Renal cortical epithelial cell (primary cell): ENCODE results near the gene KLF6. TPM values are rescaled to one million over a fixed set of nuclear protein-coding genes. Genes with fewer than 3 reads are reported as not detected.

ENCODE experiments used
- DNase-seq: peaks from one replicate; pipeline ENCODE4 v3.0.0-alpha.2; 2011; ENCODE audit warnings: low read depth
- total RNA-seq: library from RNA; depleted of rRNA; stranded (reverse); fragments of >200 nt; gene quantifications from 2 replicates; pipeline ENCODE4 v1.2.3, GENCODE V29; 2014

The KLF6 gene
- total RNA-seq, 1 donor from 2014 or later: 126 TPM

DNA sequence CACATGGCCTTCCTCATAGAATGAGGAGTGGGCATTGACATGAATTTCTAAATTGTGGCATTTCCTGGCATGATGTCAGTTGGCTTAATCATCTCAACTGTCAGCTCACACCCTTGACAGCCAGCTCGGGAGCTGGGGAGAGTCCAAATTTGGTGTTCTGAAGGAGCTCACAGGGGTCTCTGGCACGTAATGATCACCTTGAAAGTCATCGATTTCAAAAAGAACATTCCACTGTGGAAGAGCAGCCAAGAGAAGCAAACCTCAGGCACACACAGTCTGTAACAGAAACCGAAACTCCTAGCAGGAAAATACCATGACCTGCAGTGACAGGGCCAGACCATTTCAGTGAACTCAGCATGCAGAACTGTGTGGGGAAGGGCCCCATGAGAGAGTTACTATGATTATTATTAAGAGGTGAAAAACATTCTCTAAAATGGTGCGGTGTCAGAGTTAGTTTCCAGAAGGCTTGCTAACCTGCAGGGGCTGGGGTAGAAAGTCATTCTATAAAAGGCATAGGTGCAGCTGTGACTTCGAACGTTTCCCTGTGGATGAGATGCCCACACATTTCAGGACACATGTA, 26.4 kb upstream of the KLF6 start:
- peak; percentile 98 for DNase-seq

DNA sequence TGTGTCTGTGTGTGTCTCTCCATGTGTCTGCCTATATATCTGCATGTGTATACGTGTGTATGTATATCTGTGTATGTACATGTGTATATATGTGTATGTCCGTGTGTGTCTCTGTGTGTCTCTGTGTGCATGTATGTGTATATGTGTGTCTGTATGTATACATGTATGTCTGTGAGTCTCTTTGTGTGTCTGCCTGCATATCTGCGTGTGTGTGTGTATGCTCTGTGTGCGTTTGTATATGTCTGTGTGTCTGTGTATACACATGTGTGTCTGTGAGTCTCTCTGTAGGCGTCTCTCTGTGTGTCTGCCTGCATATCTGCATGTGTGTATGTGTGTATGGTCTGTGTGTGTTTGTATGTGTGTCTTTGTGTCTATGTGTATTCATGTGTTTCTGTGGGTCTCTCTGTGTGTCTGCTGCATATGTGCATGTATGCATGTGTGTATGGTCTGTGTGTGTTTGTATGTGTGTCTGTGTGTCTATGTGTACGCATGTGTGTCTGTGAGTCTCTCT, 23.7 kb upstream of the KLF6 start:
- DNase-seq: no peak

DNA sequence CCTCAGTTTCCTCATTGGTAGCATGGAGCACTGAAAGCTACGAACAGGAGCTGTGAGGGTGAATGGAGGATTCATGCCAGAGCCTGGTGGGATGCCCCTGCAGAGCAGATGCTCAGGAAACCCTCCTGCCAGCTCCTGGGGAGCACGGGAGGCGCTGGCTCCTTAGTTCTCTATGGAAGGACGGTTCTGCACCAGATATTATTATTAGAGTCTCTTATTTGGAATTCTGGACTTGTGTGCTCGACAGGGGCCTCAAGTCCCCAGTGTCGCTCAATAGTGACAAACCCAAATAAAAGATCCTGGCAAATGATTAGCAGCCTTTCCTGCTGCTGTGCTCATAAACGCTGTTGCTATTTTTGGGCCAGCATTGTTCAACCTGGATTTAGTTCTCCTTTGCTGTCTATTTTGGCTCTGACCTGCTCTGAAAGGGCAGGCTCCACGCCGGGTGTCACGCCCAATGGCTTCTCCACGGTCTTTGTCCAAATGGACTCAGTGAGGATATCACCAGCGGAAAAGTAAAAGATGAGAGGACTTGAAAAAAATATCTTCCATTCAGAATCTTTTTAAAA, 23.0 kb upstream of the KLF6 start:
- no peak for DNase-seq

DNA sequence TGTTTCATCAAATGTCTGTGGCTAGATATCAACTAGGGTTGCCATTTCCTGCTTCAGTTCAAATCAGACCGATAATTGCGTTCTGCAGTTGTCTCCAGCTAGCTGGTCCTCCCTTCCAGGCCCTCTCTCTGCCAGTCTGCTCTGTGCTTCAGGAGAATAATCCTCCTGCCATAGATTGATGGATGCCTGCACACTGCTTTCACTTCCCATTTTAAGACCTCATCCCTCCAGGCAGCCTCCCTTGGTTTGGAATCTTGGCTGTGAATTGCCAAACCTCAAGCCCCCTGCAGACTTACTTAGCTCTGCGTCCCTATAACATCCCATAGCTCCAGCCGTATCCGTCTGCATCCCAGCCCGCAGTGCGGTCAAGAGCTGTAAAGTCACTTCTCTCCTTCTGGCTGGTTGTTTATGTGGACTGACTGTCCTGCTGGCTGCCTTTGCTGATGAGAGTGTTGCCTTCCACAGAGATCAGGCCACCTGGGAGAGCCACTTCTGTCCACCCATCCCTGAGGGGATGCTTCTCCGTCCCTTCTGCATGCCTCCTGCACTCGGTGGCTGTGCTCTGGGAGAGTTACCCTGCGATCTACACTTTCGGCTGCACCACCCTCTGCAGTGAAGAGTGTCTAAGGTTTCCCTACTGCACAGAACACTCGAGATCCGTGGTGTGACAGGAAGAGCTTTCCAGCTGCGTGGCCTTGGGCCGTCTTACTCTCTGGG, 22.4 kb upstream of the KLF6 start:
- no peak for DNase-seq

DNA sequence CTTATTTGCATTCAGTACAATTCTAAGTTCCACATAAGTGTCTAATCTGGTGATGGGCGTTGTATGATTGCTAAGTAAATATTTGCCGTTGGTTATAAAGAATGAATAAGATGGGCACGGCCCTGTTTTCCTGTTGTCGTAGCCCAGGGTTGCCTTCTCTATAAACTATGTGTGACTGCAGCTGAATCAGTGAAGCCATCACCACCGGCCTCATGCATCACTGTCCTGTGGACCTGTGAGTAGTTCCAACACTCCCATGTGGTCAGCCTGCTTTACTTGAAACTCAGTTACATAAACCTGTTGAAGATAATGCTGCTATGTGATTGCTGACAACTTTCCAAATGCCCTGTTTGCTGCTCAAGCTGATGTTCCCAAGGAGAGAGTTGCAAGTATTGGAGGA, 21.6 kb upstream of the KLF6 start:
- DNase-seq: peak; percentile 90

DNA sequence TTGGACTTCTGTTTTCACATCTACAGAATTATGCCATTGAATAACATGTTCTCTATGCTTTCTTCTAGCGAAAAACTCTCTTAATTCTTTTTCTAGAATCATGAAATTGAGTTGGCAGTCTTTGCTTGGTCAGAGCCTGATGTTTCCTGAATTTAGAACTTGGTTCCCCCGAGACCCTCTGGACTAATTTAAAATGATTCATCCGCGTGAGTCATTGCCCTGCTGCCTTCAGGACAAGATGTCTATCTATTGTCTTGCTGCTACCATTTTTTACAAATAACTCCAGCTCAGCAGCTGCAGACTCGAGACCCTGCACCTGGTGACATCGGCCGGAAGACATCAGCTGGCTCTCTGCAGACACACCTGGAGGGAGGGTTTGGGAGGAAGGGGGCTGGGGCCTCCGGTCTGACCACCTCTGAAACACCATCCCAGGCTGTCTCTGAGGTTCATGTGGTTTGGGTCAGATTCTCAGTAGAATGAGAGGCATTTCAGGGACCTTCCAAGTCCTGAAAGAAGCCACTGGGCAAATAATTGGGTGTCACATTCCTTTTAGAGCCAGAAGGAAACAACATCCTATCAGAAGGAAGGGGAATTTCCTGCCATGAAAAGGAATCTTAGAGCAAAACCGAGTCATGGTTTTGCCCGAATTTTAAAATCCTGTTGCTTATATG, 20.9 kb upstream of the KLF6 start:
- DNase-seq: peak; percentile 85

DNA sequence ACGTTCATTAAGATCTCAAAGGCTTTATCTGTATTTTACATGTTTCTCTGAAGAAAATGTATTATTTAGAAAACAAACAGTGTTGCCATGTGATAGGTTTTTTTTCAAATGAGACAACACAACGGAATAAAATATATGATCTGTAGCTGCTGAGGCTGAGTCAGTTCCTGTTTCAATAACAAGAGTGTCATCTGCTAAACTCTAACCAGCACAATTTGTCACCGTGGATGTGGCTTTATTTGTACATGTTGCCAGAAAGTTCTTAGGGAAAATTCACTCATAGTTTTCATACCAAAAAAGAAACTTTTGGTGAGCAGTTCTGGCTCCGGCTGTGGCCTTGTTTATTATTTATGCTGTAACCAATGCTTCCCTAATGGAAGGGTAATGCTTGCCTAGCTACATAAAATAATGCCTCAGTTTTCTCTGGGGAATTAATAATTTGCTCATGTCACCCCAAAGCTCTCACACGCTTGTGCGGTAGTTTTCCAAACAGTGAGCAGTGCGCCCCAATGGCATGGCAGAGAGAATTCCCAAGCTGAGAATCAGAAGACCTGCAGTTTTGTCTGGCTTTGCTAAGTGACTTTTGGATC, 20.3 kb upstream of the KLF6 start:
- peak; percentile 97 for DNase-seq

DNA sequence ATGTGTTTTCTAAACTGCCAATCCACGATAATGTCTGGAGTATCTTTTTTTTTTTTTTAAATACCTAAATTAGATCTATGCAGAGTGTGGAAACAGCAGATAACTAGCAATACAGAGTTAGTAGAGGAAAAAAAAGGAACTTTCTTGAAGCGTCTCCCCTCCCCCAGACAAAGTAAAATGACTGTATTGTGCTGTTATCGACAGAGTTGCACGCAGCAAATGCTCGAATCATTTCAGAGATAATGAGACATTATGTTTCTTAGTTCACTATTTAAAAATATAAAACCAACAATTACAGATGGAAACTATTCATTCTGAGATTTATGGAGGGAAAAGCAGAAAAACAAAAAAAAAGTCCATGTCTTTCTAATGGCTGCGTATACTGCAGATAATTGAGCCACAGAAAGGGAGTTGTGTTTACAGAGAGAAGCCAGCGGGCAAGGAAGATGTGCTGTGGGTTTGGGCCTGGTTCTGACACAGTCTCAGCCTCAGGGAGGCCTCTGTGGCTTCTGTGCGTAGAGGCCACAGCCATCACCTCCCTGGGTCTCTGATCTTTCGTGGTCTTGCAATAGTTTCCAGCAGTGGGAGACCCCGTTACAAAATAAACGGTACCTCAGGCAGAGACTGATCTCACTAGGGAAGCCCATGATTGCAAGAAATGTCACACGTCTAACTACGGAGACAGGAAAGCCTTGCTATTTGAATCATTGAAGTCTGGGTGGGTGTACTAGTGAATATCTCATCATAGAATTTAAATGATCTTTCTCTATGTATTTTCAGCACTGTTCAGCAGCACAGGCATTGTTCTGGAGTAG, 19.1 kb upstream of the KLF6 start:
- DNase-seq: no peak

DNA sequence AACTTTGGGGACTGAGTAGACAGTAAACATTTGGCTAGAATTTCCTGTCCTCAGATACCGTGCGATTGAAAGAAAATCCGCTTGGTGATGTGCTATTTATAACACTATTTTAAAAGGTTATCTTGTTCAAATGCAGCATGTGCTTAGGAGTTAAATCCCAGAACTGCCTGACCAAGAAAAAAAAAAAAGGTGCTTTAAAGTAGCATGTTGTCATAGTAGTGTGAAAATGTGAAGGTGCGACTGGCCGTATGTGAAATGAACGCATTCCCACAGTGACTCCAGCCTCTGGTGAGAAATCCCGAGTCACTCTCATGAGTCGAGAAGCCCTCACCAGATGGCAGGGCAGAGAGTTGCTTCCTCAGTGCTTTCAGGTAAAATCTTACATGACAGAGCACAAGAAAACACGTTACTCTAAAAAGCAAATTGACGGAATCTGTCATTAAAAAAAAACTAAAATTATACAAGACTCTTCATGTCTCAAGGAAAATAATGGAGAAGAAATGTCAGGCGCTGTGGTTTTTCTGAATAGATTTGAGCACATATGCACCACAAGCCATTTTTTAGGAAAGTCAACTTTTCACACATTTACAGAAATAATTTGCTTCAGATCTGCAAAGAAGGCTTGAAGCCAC, 18.4 kb upstream of the KLF6 start:
- DNase-seq: peak; percentile 86

DNA sequence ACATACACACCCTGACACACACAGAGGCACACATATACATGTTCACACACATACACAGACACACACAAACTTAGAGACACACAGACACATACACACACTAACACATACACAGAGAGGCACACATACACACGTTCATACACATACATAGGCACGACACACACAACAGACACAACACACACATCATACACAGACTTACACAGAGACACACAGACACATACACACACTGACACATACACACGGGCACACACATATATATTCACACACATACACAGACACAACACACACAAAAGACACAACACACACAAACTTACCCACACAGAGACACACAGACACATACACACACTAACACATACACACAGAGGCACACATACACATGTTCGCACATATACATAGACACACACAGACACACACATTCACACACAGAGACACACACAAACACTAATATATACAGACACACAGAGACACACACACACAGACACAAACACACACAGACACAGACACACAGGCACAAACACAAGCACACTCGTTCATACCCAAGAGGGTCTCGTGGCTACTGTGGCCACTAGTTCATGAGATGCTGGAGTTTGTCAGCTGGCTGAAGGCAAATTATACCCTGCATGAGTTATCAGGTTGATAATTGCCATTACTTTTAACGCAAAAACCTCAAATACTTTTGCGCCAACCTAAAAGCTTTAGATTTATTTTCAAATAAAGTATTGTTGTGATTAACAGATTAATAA, 17.7 kb upstream of the KLF6 start:
- DNase-seq: no peak

DNA sequence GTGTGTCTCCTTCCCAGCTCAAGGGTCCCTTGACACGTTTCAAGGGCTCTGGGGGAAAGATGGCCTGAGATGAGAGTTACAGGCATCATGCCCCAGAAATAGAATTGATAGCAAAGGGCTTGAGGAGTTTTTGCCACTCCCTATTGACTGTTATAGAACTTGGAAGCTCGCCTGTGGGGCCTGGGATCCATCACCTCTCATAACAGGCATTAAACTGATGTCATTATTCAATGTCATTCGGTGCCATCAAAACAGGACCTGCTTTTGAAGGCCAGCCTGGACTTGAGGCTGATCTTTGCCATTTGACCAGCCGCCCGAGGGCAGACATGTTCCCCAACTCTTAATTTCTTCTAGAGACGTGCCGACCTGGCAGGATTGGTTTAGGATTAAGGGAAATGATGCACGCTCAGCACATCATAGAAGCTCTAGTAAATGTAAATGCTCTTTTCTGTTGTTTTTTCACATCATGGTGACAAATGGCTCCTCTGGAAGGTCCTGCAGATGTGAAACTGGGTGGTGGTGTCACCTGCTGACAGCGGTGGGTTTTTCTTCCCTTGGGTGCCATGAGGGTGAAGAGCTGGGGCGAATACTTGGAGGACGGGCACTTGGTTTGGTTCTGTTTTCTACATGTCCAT, 16.7 kb upstream of the KLF6 start:
- no peak for DNase-seq

DNA sequence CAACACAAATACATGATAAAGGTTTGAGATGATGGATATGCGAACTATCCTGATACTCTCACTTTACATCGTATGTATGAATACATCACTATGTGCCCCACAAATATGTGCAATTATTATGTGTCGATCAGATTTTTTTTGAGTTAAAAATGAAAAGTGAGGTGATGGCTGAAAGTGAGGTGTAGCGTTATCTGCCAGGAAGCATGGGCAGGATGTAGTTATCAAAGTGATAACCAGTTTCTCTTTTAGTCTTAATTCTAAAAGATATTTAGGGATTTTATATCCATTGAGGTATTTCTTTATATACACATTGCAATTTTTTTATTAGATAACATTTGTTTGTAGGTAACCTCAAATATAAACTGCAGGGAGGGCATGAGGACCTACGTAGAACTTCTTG, 15.6 kb upstream of the KLF6 start:
- no peak for DNase-seq

DNA sequence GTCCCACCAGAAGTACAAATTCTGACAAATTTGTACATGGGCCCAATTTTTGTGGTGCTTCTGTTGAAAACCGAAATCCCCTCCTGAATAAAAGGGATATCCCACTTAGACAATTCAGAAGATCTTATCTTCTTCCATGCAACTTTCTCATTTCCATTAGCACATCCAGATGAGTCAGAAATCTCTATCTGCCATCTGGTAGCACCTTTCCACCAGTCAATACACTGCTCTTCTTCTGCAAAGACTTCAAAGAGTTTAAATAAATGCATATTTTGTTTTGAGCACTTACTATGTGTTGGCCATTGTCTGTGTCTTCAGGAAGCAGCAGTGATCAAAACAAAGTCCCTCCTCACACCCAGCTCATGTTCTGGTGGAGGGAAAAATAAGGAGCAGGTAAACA, 12.7 kb upstream of the KLF6 start:
- no peak for DNase-seq

DNA sequence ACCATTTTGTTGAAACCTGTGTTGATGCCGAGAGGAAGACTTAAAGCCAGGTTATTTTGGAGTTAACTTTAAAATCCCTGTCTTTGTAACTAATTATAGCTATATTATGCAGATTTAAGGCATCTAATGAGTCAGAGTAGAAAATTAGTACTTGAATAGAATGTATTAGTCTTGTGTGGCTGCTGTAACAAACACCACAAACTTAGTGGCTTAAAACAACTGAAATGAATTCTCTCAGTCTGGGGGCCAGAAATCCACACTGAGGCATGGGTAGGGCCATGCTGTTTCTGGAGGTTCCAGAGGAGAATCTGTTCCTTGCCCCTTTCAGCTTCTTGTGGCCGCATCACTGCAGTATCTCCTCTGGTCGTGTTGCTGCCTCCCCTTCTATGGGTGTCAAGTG, 8.5 kb upstream of the KLF6 start:
- DNase-seq: no peak

DNA sequence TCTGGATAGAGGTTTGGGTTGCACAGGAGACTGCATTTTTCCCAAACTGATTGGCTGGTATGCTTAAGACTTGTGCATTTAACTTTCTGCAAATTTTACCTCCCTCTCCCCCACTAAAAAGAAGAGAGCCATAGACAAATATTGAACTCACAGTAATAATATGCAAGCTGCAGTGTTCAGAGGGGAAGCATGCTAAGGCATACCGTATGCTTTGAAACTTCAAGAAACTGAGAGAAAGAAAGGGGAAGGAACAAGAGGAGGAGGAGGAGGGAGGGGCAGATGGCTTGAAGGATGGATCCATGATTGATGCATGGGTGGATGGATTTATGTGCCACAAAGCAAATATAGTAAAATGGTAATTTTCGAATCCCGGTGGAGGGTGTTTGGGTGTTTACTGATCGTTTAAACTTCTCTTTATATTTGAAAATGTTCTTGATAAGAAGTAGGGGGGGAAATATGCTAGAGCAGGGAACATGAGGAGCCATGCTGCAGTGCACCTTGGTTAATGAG, 7.8 kb upstream of the KLF6 start:
- DNase-seq: no peak

DNA sequence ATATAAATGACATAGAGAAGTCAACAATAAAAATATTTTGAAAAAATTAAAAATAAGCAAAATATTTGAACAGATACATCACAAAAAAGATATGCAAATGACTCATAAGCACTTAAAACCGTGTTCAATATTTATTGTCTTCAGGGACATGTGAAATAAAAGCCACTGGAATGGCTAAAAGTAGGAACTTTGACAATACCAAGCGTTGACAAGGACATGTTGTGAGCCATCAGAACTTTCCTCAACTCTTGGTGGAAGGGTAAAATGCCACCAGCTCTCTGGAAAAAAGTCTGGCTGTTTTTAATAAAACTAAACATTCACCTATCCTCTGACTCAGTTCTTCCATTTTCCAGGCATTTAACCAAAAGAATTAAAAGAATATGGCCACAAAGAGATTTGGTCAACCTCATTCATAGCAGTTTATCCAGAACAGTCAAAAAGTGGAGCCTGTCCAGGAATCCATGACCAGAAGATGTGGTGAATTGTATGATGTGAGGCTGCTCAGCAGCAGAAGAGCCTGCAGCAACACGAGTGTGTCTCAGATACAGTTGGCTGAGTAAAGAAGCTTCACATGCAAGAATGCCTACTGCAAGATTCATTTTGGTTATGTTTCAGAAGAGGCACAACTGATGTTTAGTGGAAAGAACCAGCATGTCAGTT, 7.1 kb upstream of the KLF6 start:
- peak; percentile 67 for DNase-seq

DNA sequence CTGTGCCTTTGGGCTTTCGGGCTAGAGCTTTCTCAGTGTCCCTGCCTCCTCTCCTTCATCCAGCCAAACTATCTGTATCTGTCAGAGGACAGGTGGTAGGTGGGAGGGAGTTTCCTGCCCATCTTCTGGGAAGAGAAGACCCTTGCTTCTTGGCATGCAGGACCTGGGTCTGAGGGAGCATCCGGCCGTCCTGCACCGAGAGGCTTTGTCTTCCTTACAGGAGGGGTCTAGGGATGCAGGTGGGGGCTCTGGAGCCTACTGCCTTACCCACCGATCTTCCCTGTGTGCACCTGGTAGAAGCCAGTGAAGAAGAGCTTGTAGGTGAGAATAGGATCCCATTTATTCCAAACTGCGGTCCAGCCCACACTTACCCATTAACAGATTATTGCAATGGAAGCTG, 5.8 kb upstream of the KLF6 start:
- DNase-seq: no peak

DNA sequence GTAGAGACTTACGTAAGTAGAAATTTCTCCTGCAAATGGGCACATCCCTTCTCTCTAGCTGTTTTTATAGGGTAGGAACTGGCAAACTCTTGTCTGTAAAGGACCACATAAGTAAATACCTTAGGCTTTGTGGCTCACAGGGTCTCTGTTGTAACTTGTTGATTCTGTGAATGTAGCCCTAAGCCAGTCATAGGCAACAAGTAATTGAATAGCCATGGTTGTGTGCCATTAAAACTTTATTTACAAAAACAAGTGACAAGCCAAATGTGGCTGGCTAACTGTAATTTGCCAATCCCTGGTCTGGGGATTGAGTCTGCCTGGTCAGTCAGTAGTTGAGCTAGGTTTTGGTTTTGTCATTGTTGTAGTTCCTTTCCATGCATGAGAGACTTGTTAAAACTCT, 5.3 kb upstream of the KLF6 start:
- no peak for DNase-seq

DNA sequence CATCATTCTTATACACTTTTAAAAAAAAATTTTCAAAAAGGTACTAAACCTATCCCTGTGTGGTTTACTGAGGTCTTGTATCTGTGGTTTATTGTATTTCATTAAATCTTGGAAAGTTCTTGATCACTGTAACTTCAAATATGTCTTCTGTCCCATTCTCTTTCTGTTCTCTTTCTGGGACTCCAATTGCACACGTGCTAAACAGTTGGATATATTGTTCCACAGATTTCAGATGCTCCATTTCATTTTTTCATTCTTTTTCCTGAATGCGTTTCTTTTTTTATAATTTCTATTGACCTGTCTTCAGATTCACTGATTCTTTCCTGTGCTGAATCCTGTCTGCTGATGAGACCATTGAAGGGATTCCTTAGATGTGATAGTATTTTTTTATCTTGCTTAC, 4.6 kb upstream of the KLF6 start:
- no peak for DNase-seq
